VCaP (cell line): ENCODE results near the gene MRPL46.

Source experiments
- H3K27ac ChIP-seq: fragments of 450-650 bp; 2 replicates; pipeline ENCODE4 v1.5.1; 2017
- TF ChIP-seq, protein P1 (sequence below): fragments of 450-650 bp; conservative IDR thresholded peaks from 2 replicates; pipeline ENCODE4 v1.5.1; 2017; ENCODE audit warnings: mild to moderate bottlenecking, moderate library complexity

MRPL46 gene

DNA sequence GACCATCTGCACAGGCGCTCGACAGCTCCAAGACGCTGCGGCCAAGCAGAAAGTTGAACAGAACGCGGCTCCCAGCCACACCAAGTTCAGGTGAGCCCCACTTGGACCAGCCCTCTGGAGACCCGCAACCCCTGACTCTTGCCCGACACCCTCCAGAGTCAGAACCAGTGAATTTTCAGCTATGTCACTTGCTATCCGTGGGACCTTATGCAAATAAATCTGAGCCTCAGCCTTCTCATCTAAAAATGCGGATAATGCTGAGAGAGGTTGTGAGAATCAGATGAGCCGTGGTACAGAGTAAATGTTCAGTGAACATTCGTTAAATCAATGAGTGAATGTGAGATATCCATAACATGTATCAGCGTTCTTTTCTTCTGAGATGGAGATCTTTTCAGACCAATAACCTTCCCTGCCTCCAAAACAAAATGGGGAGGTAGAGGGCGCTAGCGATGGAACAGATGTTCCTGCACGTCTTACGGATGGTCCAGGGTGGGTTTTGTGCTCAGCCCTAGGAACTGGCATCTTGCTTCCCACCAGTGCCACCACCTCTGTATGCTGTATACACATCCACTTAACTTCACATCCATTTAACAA is 844 bp upstream of the MRPL46 start:
- H3K27ac ChIP-seq: peak overlapping the region; percentile 95
- TF ChIP-seq, protein P1, sequence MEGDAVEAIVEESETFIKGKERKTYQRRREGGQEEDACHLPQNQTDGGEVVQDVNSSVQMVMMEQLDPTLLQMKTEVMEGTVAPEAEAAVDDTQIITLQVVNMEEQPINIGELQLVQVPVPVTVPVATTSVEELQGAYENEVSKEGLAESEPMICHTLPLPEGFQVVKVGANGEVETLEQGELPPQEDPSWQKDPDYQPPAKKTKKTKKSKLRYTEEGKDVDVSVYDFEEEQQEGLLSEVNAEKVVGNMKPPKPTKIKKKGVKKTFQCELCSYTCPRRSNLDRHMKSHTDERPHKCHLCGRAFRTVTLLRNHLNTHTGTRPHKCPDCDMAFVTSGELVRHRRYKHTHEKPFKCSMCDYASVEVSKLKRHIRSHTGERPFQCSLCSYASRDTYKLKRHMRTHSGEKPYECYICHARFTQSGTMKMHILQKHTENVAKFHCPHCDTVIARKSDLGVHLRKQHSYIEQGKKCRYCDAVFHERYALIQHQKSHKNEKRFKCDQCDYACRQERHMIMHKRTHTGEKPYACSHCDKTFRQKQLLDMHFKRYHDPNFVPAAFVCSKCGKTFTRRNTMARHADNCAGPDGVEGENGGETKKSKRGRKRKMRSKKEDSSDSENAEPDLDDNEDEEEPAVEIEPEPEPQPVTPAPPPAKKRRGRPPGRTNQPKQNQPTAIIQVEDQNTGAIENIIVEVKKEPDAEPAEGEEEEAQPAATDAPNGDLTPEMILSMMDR: 0 out of 2 replicates have a peak, but pooled peaks have one; percentile 19

DNA sequence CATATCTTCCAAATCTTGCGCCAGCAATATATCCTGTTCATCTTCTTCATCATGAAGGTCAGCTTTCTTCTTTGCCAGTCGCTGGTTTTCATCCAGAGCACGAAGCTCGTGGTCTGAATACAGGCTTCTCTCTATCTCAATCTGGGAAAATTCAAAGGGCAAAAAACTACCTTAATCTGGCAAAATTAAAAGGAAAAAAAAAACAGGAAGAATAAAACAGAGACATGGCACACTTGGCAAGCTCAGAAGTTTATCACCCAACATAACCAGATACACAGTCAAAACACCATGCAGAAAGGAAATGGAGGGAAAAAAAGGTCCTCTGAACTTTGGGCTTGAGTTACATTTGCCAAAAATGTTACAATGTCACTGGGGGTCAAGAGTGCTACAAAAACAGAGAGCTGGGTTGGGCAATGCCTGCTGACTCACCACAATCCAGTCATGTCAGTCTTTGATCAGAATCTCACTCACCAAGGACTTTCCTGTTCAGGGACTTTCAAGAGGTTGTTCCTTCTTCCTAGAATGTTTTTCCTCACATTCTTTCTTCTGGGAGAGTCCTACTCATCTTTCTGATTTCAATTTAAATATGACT is 1.5 kb downstream of the MRPL46 start:
- TF ChIP-seq, protein P1: no peak
- H3K27ac ChIP-seq: no peak overlapping the region

DNA sequence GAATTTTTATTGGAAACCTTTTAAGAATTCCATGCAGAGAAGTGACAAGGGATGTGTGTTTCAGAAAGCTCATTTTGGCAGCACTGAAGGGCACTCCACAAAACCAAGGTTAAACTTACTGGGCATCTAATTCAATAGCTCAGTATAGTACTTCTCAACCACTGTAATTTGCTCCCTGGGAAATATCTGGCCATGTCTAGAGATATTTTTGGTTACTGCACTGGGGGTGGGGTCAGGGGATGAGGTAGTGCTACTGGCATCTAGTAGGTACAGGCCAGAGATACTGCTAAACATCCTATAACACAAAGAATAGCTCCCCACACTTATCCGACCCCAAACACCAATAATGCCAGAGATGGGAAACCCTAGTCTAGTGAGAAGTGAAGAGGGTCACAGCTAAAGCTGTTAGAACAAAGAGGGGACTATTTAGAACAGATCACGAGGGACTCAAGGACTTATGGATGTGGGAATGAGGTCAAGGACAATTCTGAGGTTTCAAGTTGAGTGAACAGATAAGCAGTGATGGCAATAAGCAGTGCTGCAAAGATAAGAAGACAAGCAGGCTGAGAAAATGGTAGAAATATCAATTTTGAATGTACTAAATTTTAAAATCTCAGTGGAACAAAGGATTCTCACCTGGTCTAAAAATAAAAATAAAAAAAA is 3.2 kb downstream of the MRPL46 start:
- TF ChIP-seq, protein P1: no peak
- H3K27ac ChIP-seq: no peak overlapping the region

DNA sequence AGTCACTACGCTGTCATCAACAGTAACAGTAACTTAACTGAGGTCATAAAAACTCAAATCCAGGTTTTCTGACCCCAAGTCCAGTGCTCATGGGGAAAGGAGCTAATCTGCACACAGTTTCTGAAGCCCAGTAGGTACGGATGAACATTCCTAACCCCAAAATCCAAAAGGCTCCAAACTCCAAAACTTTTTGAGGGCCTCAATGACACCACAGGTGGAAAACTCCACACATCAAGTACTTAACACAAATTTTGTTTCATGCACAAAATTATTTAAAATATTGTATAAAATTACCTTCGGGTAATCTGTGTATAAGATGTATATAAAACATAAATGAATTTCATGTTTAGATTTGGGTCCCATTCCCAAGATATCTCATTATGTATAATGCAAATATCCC is 10.5 kb downstream of the MRPL46 start:
- H3K27ac ChIP-seq: no peak overlapping the region
- TF ChIP-seq, protein P1: no peak

DNA sequence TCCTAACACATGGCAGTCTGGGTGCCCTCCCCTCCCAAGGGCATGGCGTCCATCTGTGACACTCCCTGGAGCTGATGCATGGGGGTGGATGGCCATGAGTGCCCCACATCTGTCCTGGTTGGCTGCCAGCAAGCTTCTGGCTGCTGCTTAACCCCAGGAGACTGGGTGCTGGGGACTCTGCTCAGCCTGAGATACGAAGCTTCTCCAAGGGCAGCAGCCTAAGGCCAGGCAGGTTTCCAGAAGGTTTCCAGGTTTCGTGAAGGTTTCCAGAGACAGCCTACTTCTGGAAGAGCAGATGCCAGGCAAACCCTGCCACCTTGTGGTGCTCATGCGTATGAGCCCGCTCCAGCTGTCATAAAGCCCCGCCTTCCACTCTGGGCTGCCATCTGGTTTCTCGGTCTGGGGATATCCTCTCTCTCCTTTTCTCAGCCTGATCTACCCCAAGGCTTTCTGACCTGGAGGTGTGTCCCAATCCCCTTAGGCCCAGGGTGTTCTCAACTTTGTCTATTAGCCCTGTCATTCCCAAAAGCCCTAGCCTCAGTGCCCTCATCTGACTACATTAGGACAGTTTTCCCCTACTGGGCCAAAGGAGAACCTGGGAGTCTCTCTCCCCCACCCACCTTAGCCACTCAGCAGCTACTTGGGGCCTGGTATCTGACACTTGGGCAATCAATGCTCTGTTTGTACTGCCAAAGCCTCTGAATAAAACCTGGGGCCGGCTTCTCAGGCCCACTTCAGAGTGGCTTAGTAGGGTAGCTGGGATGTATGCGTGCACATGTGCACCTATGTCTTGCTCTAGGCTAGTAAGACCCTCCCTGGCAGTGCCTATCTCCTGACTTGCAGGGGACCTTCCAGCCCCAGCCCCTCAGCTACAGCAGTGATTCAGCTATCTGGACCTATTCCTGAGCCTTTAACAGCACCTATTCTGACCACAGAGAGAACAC is 12.0 kb downstream of the MRPL46 start:
- H3K27ac ChIP-seq: no peak overlapping the region
- TF ChIP-seq, protein P1: peak; percentile 97

DNA sequence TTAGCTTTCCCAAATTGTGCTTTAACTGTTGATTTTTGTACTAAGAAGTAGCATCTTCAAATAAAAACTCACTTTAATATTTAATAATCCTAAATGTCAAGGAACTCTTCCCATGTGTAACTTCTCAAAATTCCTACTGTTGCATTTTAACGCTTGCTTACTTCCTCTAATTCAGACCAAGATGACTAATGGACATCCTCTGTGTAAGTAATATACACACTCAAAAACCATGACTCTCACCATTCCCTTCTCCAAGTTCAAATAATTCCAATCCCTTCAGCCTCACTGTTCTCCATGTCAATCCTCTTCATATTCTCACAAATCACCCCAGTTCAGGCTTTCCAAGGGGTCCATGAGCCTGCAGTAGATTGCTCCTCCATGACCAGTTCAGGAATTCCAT is 13.0 kb downstream of the MRPL46 start:
- TF ChIP-seq, protein P1: no peak
- no peak overlapping the region for H3K27ac ChIP-seq

DNA sequence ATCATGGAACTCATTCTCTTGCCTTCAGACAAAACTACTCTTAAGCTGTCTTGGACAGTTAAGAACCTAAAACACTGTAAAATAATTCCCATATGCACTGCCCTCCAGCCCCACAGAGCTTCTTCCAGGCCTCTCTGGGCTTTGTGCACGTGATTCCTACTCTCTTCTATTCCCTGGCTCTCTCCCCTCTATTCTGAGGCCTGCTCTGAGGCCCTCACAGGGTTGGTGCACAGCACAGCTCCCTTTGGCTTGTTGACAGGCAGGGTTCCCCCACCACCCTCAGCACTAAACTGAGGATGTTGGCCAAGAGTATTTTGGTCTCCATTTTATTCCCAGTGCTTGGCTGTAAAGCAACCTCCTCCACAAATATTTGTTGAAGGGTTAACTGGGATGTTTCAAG is 13.5 kb downstream of the MRPL46 start:
- TF ChIP-seq, protein P1: no peak
- H3K27ac ChIP-seq: no peak overlapping the region
